ENCODE results near the gene PCDHAC1.
"Not testable (repeated sequence)": the region's sequence is repeated elsewhere in the genome, so short reads cannot be mapped to it uniquely, and the experiment has no call there.

PCDHAC1 gene

DNA sequence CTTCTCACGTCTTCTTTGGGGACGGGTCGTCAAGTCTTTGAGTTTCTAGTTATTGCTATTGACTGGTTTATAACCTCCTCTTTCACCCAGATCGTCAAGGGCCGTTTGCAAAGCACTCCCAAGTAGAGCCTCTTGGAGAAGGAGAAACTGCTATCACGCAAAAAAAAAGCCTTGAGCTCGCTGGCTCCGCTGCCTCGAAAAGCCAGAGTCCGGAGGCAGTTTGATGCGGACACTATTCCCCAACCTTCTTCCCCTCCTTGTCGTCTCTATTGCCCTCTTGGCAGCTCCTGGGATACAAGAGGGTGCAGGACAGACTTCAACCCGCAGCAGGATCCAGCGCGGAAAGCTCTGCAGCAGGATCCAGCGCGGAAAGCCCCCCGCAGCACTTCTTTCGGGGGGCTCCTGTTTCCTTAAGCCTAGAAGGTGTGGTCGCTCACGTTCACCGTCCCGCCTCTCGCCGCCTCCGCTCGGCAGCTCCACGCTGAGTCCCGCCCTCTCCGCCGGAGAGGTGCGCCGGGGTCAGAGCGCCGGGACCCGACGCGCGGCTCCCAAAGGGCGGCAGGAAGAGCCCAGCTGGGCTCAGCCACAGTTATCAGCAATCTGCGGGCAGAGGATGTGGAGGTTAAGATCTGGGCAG is at the start of gene PCDHAC1:
Gene PCDHAC1, plus strand, starts transcription at position 494 of the 637 bp plus-strand sequence. CDS start 594 bp downstream, outside the sequence.
- ATAC-seq, result peak; percentile 78
- TF ChIP-seq TOX (CRISPR knock-in tag; IDR thresholded peaks at IDR 0.05; ENCODE audit: borderline replicate concordance) (no peak), PPARA (CRISPR knock-in tag; IDR thresholded peaks at IDR 0.05; ENCODE audit: borderline replicate concordance) (no peak), ISL1 (CRISPR knock-in tag; IDR thresholded peaks at IDR 0.05) (no peak), PATZ1 (CRISPR knock-in tag; IDR thresholded peaks at IDR 0.05; ENCODE audit: borderline replicate concordance) (no peak), ARNTL (CRISPR knock-in tag; IDR thresholded peaks at IDR 0.05; ENCODE audit: borderline replicate concordance, low read depth) (no peak), ZFP30 (CRISPR knock-in tag; IDR thresholded peaks at IDR 0.05) (no peak), POU6F1 (CRISPR knock-in tag; IDR thresholded peaks at IDR 0.05; ENCODE audit: borderline replicate concordance, low read depth) (no peak), ESRRG (CRISPR knock-in tag; IDR thresholded peaks at IDR 0.05) (no peak), RARB (CRISPR knock-in tag; IDR thresholded peaks at IDR 0.05) (no peak), CSDC2 (CRISPR knock-in tag; IDR thresholded peaks at IDR 0.05) (no peak), ZNF70 (CRISPR knock-in tag; IDR thresholded peaks at IDR 0.05) (no peak), OSR1 (CRISPR knock-in tag; IDR thresholded peaks at IDR 0.05) (no peak)
- TF ChIP-seq, protein P1, sequence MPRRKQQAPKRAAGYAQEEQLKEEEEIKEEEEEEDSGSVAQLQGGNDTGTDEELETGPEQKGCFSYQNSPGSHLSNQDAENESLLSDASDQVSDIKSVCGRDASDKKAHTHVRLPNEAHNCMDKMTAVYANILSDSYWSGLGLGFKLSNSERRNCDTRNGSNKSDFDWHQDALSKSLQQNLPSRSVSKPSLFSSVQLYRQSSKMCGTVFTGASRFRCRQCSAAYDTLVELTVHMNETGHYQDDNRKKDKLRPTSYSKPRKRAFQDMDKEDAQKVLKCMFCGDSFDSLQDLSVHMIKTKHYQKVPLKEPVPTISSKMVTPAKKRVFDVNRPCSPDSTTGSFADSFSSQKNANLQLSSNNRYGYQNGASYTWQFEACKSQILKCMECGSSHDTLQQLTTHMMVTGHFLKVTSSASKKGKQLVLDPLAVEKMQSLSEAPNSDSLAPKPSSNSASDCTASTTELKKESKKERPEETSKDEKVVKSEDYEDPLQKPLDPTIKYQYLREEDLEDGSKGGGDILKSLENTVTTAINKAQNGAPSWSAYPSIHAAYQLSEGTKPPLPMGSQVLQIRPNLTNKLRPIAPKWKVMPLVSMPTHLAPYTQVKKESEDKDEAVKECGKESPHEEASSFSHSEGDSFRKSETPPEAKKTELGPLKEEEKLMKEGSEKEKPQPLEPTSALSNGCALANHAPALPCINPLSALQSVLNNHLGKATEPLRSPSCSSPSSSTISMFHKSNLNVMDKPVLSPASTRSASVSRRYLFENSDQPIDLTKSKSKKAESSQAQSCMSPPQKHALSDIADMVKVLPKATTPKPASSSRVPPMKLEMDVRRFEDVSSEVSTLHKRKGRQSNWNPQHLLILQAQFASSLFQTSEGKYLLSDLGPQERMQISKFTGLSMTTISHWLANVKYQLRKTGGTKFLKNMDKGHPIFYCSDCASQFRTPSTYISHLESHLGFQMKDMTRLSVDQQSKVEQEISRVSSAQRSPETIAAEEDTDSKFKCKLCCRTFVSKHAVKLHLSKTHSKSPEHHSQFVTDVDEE (CRISPR knock-in tag; IDR thresholded peaks at IDR 0.05), result no peak

- not testable (repeated sequence) for ATAC-seq
Measured at GRCh38 chr5:140876541-140877261, 49.4 kb upstream of the PCDHAC1 start.

GRCh38 chr5:140877262-140877581 is 48.9 kb upstream of the PCDHAC1 start:
- ATAC-seq, result no peak
- TF ChIP-seq, protein P2, sequence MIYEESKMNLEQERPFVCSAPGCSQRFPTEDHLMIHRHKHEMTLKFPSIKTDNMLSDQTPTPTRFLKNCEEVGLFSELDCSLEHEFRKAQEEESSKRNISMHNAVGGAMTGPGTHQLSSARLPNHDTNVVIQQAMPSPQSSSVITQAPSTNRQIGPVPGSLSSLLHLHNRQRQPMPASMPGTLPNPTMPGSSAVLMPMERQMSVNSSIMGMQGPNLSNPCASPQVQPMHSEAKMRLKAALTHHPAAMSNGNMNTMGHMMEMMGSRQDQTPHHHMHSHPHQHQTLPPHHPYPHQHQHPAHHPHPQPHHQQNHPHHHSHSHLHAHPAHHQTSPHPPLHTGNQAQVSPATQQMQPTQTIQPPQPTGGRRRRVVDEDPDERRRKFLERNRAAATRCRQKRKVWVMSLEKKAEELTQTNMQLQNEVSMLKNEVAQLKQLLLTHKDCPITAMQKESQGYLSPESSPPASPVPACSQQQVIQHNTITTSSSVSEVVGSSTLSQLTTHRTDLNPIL (CRISPR knock-in tag; IDR thresholded peaks at IDR 0.05; ENCODE audit: low read depth), result no peak
- TF ChIP-seq PPARA (CRISPR knock-in tag; IDR thresholded peaks at IDR 0.05; ENCODE audit: borderline replicate concordance) (no peak), ARNTL (CRISPR knock-in tag; IDR thresholded peaks at IDR 0.05; ENCODE audit: borderline replicate concordance, low read depth) (no peak), ZNF565 (CRISPR knock-in tag; conservative IDR thresholded peaks at IDR 0.05; ENCODE audit: low read depth) (no peak), ESRRG (CRISPR knock-in tag; IDR thresholded peaks at IDR 0.05) (no peak), ZNF70 (CRISPR knock-in tag; IDR thresholded peaks at IDR 0.05) (no peak), ZFP3 (CRISPR knock-in tag; IDR thresholded peaks at IDR 0.05) (no peak), ZNF8 (CRISPR knock-in tag; IDR thresholded peaks at IDR 0.05) (no peak)

- no peak for TF ChIP-seq OSR1 (CRISPR knock-in tag; IDR thresholded peaks at IDR 0.05)
- no peak for TF ChIP-seq ZNF565 (CRISPR knock-in tag; conservative IDR thresholded peaks at IDR 0.05; ENCODE audit: low read depth)
- no peak for TF ChIP-seq TCF4 (CRISPR knock-in tag; IDR thresholded peaks at IDR 0.05; ENCODE audit: borderline replicate concordance)
- TF ChIP-seq, protein P2 (CRISPR knock-in tag; IDR thresholded peaks at IDR 0.05; ENCODE audit: low read depth), result no peak
- TF ChIP-seq PATZ1 (CRISPR knock-in tag; IDR thresholded peaks at IDR 0.05; ENCODE audit: borderline replicate concordance), result no peak
- TF ChIP-seq ESRRG (CRISPR knock-in tag; IDR thresholded peaks at IDR 0.05), result no peak
- no peak for TF ChIP-seq GLIS3 (CRISPR knock-in tag; IDR thresholded peaks at IDR 0.05)
- no peak for TF ChIP-seq ZNF70 (CRISPR knock-in tag; IDR thresholded peaks at IDR 0.05)
- TF ChIP-seq ZFP30 (CRISPR knock-in tag; IDR thresholded peaks at IDR 0.05), result no peak
- no peak for TF ChIP-seq ZC3H10 (CRISPR knock-in tag; IDR thresholded peaks at IDR 0.05)
- ATAC-seq, result no peak
Measured at GRCh38 chr5:140881889-140882590, 44.1 kb upstream of the PCDHAC1 start, which contains the start of gene PCDHA13. Gene PCDHA13, plus strand, starts transcription at chr5:140882124. Its CDS starts 145 bp downstream, at chr5:140882269.

All from SK-N-SH treated with all-trans-retinoic acid at 6 μM for 48 hours (cell line).